ENCODE measurements around the gene USE1.
A peak's percentile ranks its signal among the peaks of the same experiment; 100 is the strongest.

Gene USE1

GRCh38 chr19:17254636-17255035 is 39.5 kb downstream of the USE1 start:
- TF ChIP-seq, protein P1, sequence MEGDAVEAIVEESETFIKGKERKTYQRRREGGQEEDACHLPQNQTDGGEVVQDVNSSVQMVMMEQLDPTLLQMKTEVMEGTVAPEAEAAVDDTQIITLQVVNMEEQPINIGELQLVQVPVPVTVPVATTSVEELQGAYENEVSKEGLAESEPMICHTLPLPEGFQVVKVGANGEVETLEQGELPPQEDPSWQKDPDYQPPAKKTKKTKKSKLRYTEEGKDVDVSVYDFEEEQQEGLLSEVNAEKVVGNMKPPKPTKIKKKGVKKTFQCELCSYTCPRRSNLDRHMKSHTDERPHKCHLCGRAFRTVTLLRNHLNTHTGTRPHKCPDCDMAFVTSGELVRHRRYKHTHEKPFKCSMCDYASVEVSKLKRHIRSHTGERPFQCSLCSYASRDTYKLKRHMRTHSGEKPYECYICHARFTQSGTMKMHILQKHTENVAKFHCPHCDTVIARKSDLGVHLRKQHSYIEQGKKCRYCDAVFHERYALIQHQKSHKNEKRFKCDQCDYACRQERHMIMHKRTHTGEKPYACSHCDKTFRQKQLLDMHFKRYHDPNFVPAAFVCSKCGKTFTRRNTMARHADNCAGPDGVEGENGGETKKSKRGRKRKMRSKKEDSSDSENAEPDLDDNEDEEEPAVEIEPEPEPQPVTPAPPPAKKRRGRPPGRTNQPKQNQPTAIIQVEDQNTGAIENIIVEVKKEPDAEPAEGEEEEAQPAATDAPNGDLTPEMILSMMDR (IDR thresholded peaks at IDR 0.05; ENCODE audit: insufficient read depth, missing control alignments), result no peak
- DNase-seq (ENCODE audit: insufficient read length, low spot score) (no peak), FAIRE-seq (no peak)

- no peak for DNase-seq (ENCODE audit: insufficient read length, low spot score)
- TF ChIP-seq, protein P1 (IDR thresholded peaks at IDR 0.05; ENCODE audit: insufficient read depth, missing control alignments), result no peak
- FAIRE-seq, result no peak
These were observed 40.0 kb downstream of the USE1 start for GRCh38 chr19:17255150-17255621.

GRCh38 chr19:17256130-17256529 is 41.0 kb downstream of the USE1 start:
- FAIRE-seq, result no peak
- TF ChIP-seq, protein P1 (IDR thresholded peaks at IDR 0.05; ENCODE audit: insufficient read depth, missing control alignments), result no peak
- DNase-seq (ENCODE audit: insufficient read length, low spot score), result no peak

GRCh38 chr19:17259118-17259780 is 44.1 kb downstream of the USE1 start:
- TF ChIP-seq, protein P1 (IDR thresholded peaks at IDR 0.05; ENCODE audit: insufficient read depth, missing control alignments), result no peak
- FAIRE-seq, result no peak
- DNase-seq (ENCODE audit: insufficient read length, low spot score), result no peak

DNA sequence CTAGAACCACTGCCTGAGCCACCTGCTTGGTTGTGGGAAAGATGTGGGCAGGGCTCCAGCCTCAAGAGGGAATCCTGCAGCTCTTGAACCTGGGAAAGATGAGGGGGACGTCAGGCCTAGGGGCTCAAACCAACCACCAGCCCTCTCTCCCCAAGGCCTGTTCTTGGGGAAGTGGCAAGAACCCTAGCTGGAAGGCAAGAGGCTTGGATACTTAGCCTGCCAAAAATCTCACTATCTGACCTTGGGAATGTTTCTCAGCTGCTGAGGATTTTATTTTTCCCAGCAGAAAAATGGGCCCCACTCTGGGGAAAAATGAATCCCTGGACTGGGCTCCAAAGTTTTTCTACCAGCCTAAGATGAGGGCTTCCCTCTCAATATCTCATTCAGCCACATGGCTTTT is 44.8 kb downstream of the USE1 start:
- TF ChIP-seq, protein P1 (IDR thresholded peaks at IDR 0.05; ENCODE audit: insufficient read depth, missing control alignments), result no peak
- DNase-seq (ENCODE audit: insufficient read length, low spot score), result no peak
- no peak for FAIRE-seq

DNA sequence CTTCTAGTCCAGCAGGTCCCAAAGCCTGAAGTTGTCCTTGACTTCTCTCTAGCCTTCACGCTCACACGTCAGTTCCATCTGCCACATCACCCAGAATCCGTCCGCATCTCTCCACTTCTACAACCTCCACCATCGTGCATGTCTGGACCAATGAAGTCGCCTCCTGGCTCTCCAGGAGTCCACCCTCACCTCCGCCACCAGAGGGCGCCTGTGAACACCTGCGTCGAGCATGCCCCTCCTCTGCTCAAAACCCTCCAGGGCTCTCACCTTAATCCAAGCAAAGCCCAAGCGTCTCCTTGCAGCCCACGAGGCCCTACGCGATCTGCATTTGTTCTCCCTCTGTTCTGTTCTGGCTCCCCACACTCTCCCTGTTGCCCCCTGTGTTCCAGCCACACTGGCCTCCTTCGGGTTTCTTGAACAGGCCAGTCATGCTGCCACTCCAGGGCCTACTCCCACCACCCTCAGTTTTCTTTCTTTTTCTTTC is 45.7 kb downstream of the USE1 start:
- DNase-seq (ENCODE audit: insufficient read length, low spot score), result peak; percentile 65
- no peak for FAIRE-seq

GRCh38 chr19:17262557-17262956 is 47.4 kb downstream of the USE1 start:
- FAIRE-seq, result no peak
- DNase-seq (ENCODE audit: insufficient read length, low spot score), result no peak
- TF ChIP-seq, protein P1 (IDR thresholded peaks at IDR 0.05; ENCODE audit: insufficient read depth, missing control alignments), result no peak

More for the DNA sequence above, 45.7 kb downstream of the USE1 start:
- TF ChIP-seq, protein P1 (IDR thresholded peaks at IDR 0.05; ENCODE audit: insufficient read depth, missing control alignments), result peak; percentile 92

Measured in D721Med (cell line).